ENCODE measurements around the gene RAB35. TPM values are rescaled to one million over a fixed set of nuclear protein-coding genes. Genes with fewer than 3 reads are reported as not detected.

RAB35 gene
- total and polyA plus RNA-seq, 9 of the 15 experiments (the other 6 are each of a cell fraction or from before 2014, with no cell fraction given), result 0.65 to 76.3 (median 38.9) TPM

DNA sequence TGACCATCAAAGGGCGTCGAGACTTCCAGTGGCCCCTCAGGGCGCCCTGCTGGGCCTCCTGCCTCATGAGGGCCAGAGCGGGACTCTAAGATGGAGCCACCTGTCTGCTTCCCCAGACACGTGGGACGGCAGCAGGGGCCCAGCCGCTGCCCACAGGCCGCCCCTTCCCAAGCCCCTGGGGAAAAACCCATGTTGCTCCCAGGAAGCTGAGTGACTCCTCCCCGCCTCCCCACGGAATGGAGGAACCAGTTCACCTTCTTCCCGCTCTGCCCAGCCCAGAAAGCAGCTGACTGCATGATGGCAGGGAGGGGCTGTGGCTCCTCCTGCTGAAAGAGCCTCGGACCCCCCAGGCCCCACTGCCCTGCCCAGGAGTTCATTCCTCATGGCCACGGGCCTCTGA lies 14.9 kb downstream of the RAB35 start:
- in situ Hi-C loops (cut with MboI), result no loop called here
- H3K27me3 ChIP-seq (ENCODE audit: control insufficient read depth in 2 of 2, insufficient read depth in 2 of 2, low read length in 2 of 2), result no peaks in the 10 kb centered on the region
- H3K4me2 ChIP-seq (ENCODE audit: insufficient read depth, low read length), result no peak overlapping the region
- CTCF ChIA-PET (ENCODE audit: low intra/inter-chr PET ratio), result no interaction called here
- BruUV-seq (replicated peaks), result no TSS peak
- peaks cover 44% of the 10 kb centered on the region for H3K79me2 ChIP-seq (ENCODE audit: control insufficient read depth, insufficient read depth, low read length)
- H4K20me1 ChIP-seq (replicated peaks; ENCODE audit: control insufficient read depth, insufficient read depth, low read length), result peaks cover 18% of the 10 kb centered on the region
- intact Hi-C loops (cut with micrococcal nuclease), result no loop called here
- FAIRE-seq (no peak), ATAC-seq (no peak), DNase-seq (ENCODE audit: extremely low read depth in 1 of 4, low spot score in 3 of 4) (no peak)
- peaks cover 0 to 32% of the 10 kb centered on the region in 2 experiments; a peak in 2 of 5 replicates for H3K4me1 ChIP-seq (replicated peaks in 1 of 2; ENCODE audit: control insufficient read depth in 2 of 2, insufficient read depth in 2 of 2, low read length in 2 of 2)
- WGBS (ENCODE audit: insufficient coverage, low coverage, missing lambda C conversion rate), result 91% methylated on average over 13 of the region's 13 CpGs
- no peaks in the 10 kb centered on the region for H3K9me1 ChIP-seq (ENCODE audit: control insufficient read depth, insufficient read depth, low read length)
- peaks cover 89% of the 10 kb centered on the region; the same call in 2 of the 3 replicates for H3K36me3 ChIP-seq (ENCODE audit: control insufficient read depth, insufficient read depth, low read length)
- no peaks in the 10 kb centered on the region for H3K9me3 ChIP-seq (replicated peaks; ENCODE audit: control insufficient read depth, insufficient read depth, low read depth, low read length)
- H3K9ac ChIP-seq (ENCODE audit: insufficient read depth in 1 of 2, low read depth in 2 of 2, low read length in 2 of 2), result peak overlapping the region in 1 of 2 experiments; percentile 5; a peak in 1 of 4 replicates
- H3K27ac ChIP-seq (ENCODE audit: extremely low read depth, low read depth, low read length), result no peak overlapping the region
- no peak overlapping the region for H3K4me3 ChIP-seq
- POLR2A ChIA-PET, result interaction anchor here (1.6 kb wide), 1 partner anchor 15 kb away, joined by 7 read pairs; no protein-coding TSS in a partner anchor
- H2AFZ ChIP-seq (ENCODE audit: low read depth, low read length), result no peak overlapping the region
- TF ChIP-seq, protein P1, sequence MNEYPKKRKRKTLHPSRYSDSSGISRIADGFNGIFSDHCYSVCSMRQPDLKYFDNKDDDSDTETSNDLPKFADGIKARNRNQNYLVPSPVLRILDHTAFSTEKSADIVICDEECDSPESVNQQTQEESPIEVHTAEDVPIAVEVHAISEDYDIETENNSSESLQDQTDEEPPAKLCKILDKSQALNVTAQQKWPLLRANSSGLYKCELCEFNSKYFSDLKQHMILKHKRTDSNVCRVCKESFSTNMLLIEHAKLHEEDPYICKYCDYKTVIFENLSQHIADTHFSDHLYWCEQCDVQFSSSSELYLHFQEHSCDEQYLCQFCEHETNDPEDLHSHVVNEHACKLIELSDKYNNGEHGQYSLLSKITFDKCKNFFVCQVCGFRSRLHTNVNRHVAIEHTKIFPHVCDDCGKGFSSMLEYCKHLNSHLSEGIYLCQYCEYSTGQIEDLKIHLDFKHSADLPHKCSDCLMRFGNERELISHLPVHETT (CRISPR knock-in tag; conservative IDR thresholded peaks at IDR 0.05 in 1 of 2, IDR thresholded peaks at IDR 0.05 in 1 of 2), result no peak
- TF ChIP-seq, protein P2, sequence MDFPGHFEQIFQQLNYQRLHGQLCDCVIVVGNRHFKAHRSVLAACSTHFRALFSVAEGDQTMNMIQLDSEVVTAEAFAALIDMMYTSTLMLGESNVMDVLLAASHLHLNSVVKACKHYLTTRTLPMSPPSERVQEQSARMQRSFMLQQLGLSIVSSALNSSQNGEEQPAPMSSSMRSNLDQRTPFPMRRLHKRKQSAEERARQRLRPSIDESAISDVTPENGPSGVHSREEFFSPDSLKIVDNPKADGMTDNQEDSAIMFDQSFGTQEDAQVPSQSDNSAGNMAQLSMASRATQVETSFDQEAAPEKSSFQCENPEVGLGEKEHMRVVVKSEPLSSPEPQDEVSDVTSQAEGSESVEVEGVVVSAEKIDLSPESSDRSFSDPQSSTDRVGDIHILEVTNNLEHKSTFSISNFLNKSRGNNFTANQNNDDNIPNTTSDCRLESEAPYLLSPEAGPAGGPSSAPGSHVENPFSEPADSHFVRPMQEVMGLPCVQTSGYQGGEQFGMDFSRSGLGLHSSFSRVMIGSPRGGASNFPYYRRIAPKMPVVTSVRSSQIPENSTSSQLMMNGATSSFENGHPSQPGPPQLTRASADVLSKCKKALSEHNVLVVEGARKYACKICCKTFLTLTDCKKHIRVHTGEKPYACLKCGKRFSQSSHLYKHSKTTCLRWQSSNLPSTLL (IDR thresholded peaks at IDR 0.05), result no peak
- TF ChIP-seq HSF4 (CRISPR knock-in tag; IDR thresholded peaks at IDR 0.05; ENCODE audit: borderline replicate concordance), result no peak
- no peak for TF ChIP-seq ZNF780A (CRISPR knock-in tag; IDR thresholded peaks at IDR 0.05)
- no peak for TF ChIP-seq ZBTB1 (CRISPR knock-in tag; IDR thresholded peaks at IDR 0.05; ENCODE audit: borderline replicate concordance, low read depth)
- no peak for TF ChIP-seq GTF2A2 (tag; IDR thresholded peaks at IDR 0.05)
- no peak for TF ChIP-seq EWSR1 (IDR thresholded peaks at IDR 0.05; ENCODE audit: borderline replicate concordance, low read depth, partially characterized antibody)
- TF ChIP-seq, protein P3, sequence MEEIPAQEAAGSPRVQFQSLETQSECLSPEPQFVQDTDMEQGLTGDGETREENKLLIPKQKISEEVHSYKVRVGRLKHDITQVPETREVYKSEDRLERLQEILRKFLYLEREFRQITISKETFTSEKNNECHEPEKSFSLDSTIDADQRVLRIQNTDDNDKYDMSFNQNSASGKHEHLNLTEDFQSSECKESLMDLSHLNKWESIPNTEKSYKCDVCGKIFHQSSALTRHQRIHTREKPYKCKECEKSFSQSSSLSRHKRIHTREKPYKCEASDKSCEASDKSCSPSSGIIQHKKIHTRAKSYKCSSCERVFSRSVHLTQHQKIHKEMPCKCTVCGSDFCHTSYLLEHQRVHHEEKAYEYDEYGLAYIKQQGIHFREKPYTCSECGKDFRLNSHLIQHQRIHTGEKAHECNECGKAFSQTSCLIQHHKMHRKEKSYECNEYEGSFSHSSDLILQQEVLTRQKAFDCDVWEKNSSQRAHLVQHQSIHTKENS (CRISPR knock-in tag; IDR thresholded peaks at IDR 0.05), result no peak
- TF ChIP-seq, protein P4, sequence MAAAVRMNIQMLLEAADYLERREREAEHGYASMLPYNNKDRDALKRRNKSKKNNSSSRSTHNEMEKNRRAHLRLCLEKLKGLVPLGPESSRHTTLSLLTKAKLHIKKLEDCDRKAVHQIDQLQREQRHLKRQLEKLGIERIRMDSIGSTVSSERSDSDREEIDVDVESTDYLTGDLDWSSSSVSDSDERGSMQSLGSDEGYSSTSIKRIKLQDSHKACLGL (CRISPR knock-in tag; IDR thresholded peaks at IDR 0.05; ENCODE audit: borderline replicate concordance, poor library complexity, severe bottlenecking), result no peak
- TF ChIP-seq NR3C1 (CRISPR knock-in tag; IDR thresholded peaks at IDR 0.05), result no peak
- no peak for TF ChIP-seq ZNF644 (tag; IDR thresholded peaks at IDR 0.05; ENCODE audit: low read depth)
- TF ChIP-seq ILF3 (IDR thresholded peaks at IDR 0.05; ENCODE audit: borderline replicate concordance), result no peak
- no peak for TF ChIP-seq ADNP (tag; IDR thresholded peaks at IDR 0.05)
